DMS 273 treated with DMSO at 0.1 percent for 48 hours (cell line): Measurements from ENCODE around the gene HAO2.
A peak's percentile ranks its signal among the peaks of the same experiment; 100 is the strongest.
"Not testable (repeated sequence)": the region's sequence is repeated elsewhere in the genome, so short reads cannot be mapped to it uniquely, and the experiment has no call there.

Source experiments
- DNase-seq: peaks from one replicate; lab custom pipeline; 2025; lab: John Stamatoyannopoulos, UW

HAO2 gene

GRCh38 chr1:119345398-119345797 is 23.2 kb upstream of the HAO2 start:
- no peak for DNase-seq

- DNase-seq, result no peak
Observed at GRCh38 chr1:119347858-119348257, 20.7 kb upstream of the HAO2 start.

DNA sequence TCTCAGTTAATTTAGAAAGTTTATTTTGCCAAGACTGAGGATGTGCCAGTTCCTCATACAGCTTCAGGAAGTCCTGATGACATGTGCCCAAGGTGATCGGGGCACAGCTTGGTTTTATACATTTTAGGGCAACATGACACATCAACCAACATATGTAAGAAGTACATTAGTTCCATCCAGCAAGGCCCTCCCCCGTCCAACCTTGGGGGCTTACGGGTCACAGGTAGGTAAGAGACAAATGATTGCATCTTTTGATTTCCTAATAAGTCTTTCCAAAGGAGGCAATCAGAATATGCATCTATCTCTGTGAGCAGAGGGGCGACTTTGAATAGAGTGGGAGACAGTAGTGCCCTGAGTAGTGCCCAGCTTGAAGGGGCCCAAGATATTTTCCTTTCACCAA is 19.6 kb upstream of the HAO2 start:
- DNase-seq, result no peak

DNA sequence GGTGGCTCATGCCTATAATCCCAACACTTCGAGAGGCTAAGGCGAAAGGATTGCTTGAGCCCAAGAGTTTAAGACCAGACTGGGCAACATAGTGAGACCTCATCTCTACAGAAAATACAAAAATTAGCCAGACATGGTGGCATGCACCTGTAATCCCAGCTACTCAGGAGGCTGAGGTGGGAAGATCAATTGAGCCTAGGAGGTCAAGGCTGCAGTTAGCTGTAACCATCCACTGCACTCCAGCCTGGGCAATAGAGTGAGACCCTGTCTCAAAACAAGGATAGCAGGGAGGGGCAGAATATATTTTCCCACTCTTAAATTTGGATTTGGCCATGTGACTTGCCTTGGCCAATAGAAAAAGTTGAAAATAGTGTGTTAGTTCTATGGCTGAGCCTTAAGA is 17.7 kb upstream of the HAO2 start:
- not testable (repeated sequence) for DNase-seq

DNA sequence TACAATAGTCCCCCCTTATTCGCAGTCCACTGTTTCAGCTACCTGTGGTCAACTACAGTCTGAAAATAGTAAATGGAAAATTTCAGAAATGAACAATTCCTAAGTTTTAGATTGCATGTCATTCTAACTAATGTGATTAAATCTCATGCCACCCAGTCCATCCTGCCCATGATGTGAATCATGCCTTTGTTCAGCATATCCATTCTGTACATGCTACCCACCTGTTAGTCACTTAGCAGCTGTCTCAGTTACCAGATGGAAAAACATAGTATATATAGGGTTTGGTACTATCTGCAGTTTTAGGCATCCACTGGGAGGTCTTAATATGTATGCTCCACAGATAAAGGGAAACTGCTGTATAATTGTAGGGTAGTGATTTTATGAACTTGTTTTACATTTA is 16.6 kb upstream of the HAO2 start:
- DNase-seq, result no peak

DNA sequence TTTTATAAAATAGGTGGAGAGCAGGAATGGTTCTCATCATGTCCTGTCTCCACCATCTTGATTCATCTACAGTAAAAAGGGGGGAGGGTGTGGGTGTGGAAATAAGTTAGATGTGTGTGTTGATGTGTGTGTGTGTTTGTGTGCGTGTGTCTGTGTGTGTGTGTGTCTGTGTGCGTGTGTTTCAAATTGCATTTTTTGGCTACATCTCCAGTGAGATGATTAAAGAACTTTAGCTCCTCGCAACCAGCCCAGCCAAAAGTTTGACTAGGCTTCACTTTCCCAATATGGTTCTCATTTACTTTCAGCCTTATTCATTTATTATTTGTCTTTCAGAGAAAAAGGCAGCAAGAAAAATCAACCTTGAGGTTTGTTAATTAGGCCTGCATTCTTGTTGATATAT is 14.7 kb upstream of the HAO2 start:
- DNase-seq, result no peak

DNA sequence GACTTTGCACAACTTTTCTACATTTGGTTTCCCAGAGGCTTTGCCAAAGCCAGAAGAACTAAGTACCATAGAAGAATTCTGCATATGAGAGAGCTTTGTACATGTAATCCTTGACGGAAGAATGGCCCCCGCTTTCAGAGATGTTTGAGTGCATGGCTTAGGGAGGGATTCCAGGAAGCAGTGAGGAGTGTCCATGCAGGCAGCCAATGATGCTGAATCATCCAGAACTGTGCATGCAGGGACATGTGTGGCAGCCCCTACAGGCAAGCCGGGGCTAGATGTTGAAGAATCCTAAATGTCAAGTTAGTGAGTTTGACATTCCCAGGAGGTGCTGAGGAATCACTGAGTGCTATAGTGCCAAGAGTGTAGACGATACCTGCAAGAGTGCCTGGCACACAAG is 9.9 kb upstream of the HAO2 start:
- DNase-seq, result no peak

DNA sequence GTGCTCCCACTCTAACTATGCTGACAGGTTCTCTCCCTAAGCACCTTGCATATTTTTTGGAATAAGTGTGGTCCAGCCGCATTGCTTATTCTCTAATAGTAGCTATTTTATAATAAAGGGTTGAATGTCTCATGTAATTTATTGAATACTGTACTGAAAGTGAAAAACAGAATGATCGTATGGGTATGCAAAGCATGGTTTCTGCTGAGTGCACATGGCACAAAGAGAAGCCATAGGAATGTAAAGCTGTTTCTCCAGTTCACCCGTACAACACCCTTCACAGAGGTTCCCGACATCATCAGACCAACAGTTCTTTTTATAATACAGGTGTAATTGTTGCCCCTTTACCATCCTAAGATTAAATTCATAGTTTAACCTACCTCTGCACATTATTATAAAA is 8.9 kb upstream of the HAO2 start:
- DNase-seq, result no peak

DNA sequence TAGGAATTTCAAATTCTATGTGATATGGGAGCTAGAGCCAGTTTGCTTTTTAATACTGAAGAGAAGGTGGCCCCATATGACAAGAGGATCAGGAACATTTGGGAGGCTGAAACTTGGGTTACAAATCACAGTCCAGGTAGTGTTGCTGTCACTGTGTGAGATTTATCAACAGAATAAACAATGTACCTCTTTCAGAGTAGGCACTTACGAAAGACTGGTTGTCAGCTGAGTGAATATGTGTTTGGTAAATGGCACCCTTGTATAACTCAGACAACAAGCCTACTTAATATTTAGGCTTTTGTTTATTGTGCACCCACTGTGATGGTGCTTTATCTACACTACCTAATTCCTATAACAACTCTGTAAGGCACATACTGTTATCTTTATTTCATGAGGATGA is 7.4 kb upstream of the HAO2 start:
- no peak for DNase-seq

GRCh38 chr1:119361620-119362344 is 6.8 kb upstream of the HAO2 start:
- DNase-seq, result no peak

DNA sequence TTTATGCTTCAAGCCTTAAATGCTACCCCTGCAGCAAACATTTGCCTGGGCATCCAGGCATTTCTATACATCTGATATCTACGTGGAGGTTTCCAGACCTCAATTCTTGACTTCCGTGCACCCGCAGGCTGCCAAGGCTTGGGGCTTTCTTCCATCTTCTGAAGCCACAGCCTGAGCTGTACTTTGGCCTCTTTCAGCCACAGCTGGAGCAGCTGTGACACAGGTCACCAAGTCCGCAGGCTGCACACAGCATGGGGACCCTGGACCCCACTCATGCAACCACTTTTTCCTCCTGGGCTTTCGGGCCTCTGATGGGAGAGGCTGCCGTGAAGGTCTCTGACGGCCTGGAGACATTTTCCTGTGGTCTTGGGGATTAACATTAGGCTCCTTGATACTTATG is 5.4 kb upstream of the HAO2 start:
- no peak for DNase-seq

DNA sequence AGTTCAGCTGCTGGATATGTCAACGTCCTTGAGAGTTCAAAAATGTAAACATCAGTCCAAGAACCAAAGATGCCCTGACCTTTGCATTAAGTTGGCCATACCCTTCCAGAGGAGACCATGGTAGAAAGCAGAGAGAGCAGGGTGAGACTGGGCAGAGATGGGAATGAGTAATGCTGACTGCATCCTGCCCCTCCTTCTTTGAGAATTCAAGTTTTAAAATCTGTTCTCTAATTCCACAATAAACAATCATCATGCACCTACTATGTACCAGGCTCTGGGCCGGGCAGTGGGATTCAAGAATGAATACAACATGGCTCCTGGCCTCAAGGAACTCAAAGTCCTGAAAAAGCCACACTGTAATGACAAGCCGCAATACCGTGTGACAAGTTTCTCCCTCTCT is 3.9 kb upstream of the HAO2 start:
- DNase-seq, result no peak

GRCh38 chr1:119366424-119366823 is 2.2 kb upstream of the HAO2 start:
- DNase-seq, result no peak

- no peak for DNase-seq
Observed at GRCh38 chr1:119367432-119368124, 1.0 kb upstream of the HAO2 start.

DNA sequence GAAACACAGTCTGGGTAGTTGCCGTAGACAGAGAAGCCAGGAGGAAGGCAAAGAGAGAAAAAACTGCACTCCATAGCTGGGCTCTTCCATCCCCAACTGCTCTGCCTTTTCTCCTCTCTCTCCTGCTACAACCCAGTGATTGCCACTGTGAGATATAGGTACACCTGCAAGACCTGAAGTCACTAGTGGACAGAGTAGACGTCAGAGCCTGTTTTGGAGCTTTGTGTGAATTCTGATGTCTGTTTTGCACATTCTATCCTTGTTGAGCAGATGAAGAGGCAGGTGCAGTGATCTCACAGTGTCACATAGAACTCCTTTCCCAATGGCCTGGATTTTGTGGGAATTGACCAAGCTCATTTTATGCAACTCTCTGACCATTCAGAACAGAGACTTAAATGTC is 2.2 kb downstream of the HAO2 start:
- no peak for DNase-seq

- DNase-seq, result no peak
Observed at GRCh38 chr1:119371815-119372214, 3.2 kb downstream of the HAO2 start.

GRCh38 chr1:119372503-119373086 is 4.0 kb downstream of the HAO2 start:
- peak; percentile 47 for DNase-seq

- no peak for DNase-seq
Observed at GRCh38 chr1:119373465-119373864, 4.9 kb downstream of the HAO2 start.

DNA sequence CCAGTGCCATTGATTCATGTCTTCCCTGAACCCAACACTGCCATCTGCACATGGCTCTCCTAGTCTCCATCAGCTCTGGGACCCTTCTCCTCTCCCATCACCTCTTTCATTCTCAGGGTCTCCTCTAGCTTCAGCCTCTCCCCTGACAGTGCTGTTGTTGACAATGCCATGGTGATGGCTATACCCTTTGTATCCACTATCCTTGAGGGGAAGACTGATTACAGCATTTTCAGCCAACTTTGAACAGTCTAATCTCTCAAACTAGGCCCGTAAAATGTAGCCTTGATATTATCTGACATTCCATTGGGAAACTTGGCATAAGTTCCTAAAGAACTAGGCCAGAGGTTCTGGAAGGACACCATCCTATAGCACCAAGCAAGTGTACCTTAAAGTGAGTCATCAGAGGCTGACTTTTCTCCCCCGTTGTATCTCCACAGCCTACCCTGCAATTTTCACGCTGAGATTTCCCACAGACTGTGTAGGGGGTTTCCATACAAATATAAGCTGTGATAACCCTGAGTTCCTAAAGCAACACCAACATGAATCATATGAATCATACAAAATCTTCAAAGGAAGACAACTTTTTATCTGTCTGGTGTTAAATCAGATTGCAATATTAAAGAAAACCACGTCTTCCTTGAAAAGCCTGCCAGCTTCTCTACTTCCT is 5.8 kb downstream of the HAO2 start:
- DNase-seq, result no peak

DNA sequence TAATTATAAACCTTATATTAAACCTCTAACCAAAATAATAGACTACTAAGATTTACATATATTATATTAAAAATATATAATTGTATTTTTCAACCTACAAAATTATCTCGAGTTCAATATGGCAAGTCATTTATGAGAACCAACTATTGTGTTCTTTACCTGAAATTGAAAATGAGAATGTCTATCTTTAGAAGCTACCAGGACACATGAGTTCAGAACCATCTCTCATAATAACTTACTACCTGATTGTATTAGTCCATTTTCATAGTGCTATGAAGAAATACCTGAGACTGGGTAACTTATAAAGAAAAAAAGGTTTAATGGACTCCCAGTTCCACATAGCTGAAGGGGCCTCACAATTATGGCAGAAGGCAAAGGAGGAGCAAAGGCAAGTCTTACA is 6.8 kb downstream of the HAO2 start:
- no peak for DNase-seq

DNA sequence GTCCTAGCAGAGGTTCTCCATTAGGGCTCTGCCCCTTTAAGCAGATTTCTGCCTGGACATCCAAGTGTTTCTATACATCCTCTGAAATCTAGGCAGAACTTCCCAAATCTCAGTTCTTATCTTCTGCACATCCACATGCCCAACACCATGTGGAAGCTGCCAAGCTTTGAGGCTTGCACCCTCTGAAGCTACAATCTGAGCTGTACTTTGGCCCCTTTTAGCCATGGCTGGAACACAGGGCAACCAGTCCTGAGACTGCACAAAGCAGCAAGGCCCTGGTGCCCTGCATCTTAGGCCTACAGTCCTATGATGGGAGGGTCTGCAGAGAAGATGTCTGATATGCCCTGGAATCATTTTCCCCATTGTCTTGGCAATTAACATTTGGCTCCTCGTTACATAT is 8.0 kb downstream of the HAO2 start:
- DNase-seq, result no peak

GRCh38 chr1:119377594-119377993 is 9.0 kb downstream of the HAO2 start:
- not testable (repeated sequence) for DNase-seq

- no peak for DNase-seq
Observed at GRCh38 chr1:119379117-119379516, 10.5 kb downstream of the HAO2 start.
